KMS-11 (cell line): ENCODE results near the gene DNAH10.

Source experiments
- H2AFZ ChIP-seq: fragments of 200-600 bp; sonication (generic); 2 replicates; pipeline ENCODE4 v1.6.1; 2016; ENCODE audit warnings: antibody characterized with exemption, mixed run types, low read depth
- H3K27ac ChIP-seq: fragments of 200-600 bp; sonication (generic); 2 replicates; pipeline ENCODE4 v1.6.1; 2016; ENCODE audit warnings: mild to moderate bottlenecking, mixed run types
- H3K27me3 ChIP-seq: fragments of 200-600 bp; sonication (generic); 2 replicates; pipeline ENCODE4 v1.6.1; 2017; ENCODE audit warnings: mild to moderate bottlenecking, low read depth, mixed run types, moderate library complexity; ENCODE audit not compliant: insufficient read depth
- H3K36me3 ChIP-seq: fragments of 200-600 bp; sonication (generic); 2 replicates; pipeline ENCODE4 v1.6.1; 2017; ENCODE audit warnings: mild to moderate bottlenecking, mixed run types; ENCODE audit not compliant: insufficient read depth
- H3K4me1 ChIP-seq: fragments of 200-600 bp; sonication (generic); 2 replicates; pipeline ENCODE4 v1.6.1; 2016; ENCODE audit warnings: mild to moderate bottlenecking, low read depth, mixed run types; ENCODE audit not compliant: poor library complexity, severe bottlenecking
- H3K4me2 ChIP-seq: fragments of 200-600 bp; sonication (generic); 2 replicates; pipeline ENCODE4 v1.7.0; 2016; ENCODE audit warnings: mild to moderate bottlenecking, mixed run types
- H3K4me3 ChIP-seq: fragments of 200-600 bp; sonication (generic); IDR thresholded peaks from 2 replicates; pipeline ENCODE4 v1.6.1; 2017; ENCODE audit warnings: low read depth, low read length, mixed read lengths; ENCODE audit not compliant: insufficient read depth
- H3K79me2 ChIP-seq: fragments of 200-600 bp; sonication (generic); 2 replicates; pipeline ENCODE4 v1.6.1; 2016; ENCODE audit warnings: low read depth, mixed run types; ENCODE audit not compliant: insufficient read depth
- H3K9ac ChIP-seq: fragments of 200-600 bp; sonication (generic); 2 replicates; pipeline ENCODE4 v1.6.1; 2016; ENCODE audit warnings: mild to moderate bottlenecking, mixed run types
- H4K20me1 ChIP-seq: fragments of 200-600 bp; sonication (generic); 2 replicates; pipeline ENCODE4 v1.6.1; 2016; ENCODE audit warnings: mild to moderate bottlenecking, mixed run types; ENCODE audit not compliant: insufficient read depth
- TF ChIP-seq, protein P1 (sequence below): fragments of 200-600 bp; sonication (generic); conservative IDR thresholded peaks from 2 replicates; pipeline ENCODE4 v1.6.1; 2017; ENCODE audit warnings: low read depth, mild to moderate bottlenecking, antibody characterized with exemption, low read length, moderate library complexity, mixed read lengths

DNAH10 gene

GRCh38 chr12:123822804-123823203 is 60.7 kb downstream of the DNAH10 start:
- Histone ChIP-seq H3K4me2 (no peak overlapping the region), H3K4me1 (no peaks in the 10 kb centered on the region), H3K27me3 (no peaks in the 10 kb centered on the region), H3K36me3 (no peaks in the 10 kb centered on the region), H3K9ac (no peak overlapping the region), H2AFZ (no peak overlapping the region), H4K20me1 (no peaks in the 10 kb centered on the region), H3K79me2 (no peaks in the 10 kb centered on the region), H3K27ac (no peak overlapping the region), H3K4me3 (no peak overlapping the region)
- TF ChIP-seq, protein P1, sequence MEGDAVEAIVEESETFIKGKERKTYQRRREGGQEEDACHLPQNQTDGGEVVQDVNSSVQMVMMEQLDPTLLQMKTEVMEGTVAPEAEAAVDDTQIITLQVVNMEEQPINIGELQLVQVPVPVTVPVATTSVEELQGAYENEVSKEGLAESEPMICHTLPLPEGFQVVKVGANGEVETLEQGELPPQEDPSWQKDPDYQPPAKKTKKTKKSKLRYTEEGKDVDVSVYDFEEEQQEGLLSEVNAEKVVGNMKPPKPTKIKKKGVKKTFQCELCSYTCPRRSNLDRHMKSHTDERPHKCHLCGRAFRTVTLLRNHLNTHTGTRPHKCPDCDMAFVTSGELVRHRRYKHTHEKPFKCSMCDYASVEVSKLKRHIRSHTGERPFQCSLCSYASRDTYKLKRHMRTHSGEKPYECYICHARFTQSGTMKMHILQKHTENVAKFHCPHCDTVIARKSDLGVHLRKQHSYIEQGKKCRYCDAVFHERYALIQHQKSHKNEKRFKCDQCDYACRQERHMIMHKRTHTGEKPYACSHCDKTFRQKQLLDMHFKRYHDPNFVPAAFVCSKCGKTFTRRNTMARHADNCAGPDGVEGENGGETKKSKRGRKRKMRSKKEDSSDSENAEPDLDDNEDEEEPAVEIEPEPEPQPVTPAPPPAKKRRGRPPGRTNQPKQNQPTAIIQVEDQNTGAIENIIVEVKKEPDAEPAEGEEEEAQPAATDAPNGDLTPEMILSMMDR = no peak

DNA sequence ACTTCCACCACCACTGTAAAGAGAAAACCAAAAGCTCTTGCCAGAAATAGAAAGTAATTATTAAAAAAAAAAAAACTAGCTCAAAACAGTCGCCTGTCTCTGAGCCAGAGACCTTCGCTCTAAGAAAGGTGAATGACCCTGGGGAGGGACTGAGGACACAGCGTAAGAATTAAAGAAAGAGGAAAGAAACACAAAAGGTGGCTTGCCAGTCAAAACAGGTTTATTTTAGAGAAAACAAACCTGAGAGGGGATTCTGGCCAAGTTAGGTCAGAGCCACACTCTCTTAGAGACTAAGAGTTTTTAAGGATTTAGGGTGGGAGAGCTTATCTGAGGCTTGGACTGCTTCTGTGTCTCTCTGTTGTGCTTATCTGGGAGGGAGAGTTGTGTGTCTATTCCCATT is 66.0 kb downstream of the DNAH10 start:
- TF ChIP-seq, protein P1 = no peak

GRCh38 chr12:123828854-123829547 is 66.9 kb downstream of the DNAH10 start:
- no peak overlapping the region for H3K9ac ChIP-seq
- H3K79me2 ChIP-seq = no peaks in the 10 kb centered on the region
- H3K4me3 ChIP-seq = no peak overlapping the region
- H2AFZ ChIP-seq = no peak overlapping the region
- H3K36me3 ChIP-seq = no peaks in the 10 kb centered on the region
- H3K4me2 ChIP-seq = no peak overlapping the region
- no peaks in the 10 kb centered on the region for H4K20me1 ChIP-seq
- H3K4me1 ChIP-seq = no peaks in the 10 kb centered on the region
- H3K27ac ChIP-seq = no peak overlapping the region
- TF ChIP-seq, protein P1 = no peak
- H3K27me3 ChIP-seq = no peaks in the 10 kb centered on the region

More for the DNA sequence above, 66.0 kb downstream of the DNAH10 start:
- Histone ChIP-seq H3K27ac (no peak overlapping the region), H3K36me3 (no peaks in the 10 kb centered on the region), H3K4me3 (no peak overlapping the region), H3K4me2 (no peak overlapping the region), H3K27me3 (no peaks in the 10 kb centered on the region), H2AFZ (no peak overlapping the region), H3K4me1 (no peaks in the 10 kb centered on the region), H3K9ac (no peak overlapping the region), H3K79me2 (no peaks in the 10 kb centered on the region), H4K20me1 (no peaks in the 10 kb centered on the region)

DNA sequence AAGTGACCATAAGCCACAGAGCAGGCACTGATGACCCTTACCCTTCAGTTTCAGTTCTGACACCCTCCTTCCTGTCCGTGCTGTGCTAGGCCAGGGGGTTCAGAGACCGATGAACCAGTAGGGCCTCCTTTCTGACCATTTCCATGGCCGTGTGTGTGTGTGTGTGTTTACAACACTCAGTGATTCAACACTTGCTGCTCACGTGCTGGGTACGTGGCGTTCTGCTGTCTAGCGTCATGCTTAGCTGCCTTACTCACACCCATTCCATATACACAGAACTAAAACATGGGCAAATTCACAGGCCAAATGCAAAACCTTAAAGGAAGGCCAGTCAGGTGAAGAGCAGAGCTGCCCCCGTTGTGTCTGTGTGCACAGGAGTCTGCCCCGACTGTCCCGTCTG is 67.5 kb downstream of the DNAH10 start:
- no peaks in the 10 kb centered on the region for H3K79me2 ChIP-seq
- TF ChIP-seq, protein P1 = no peak
- no peak overlapping the region for H3K4me2 ChIP-seq
- no peak overlapping the region for H3K4me3 ChIP-seq
- no peaks in the 10 kb centered on the region for H3K4me1 ChIP-seq
- no peaks in the 10 kb centered on the region for H3K36me3 ChIP-seq
- no peak overlapping the region for H3K9ac ChIP-seq
- H4K20me1 ChIP-seq = no peaks in the 10 kb centered on the region
- H3K27me3 ChIP-seq = no peaks in the 10 kb centered on the region
- H3K27ac ChIP-seq = no peak overlapping the region
- no peak overlapping the region for H2AFZ ChIP-seq
